ENCODE data around the gene AP2M1.

Gene AP2M1

GRCh38 chr3:184184546-184185230, 10.0 kb downstream of the AP2M1 start:
- no peak for TF ChIP-seq CTCF (IDR thresholded peaks at IDR 0.05; ENCODE audit: extremely low read depth, insufficient read depth, missing control alignments)
- in situ Hi-C loops (cut with MboI; ENCODE audit: low pct_unique_long_range_greater_than_20kb, low sequenced_read_pairs, unreplicated experiment), result no loop called here
- DNase-seq (ENCODE audit: low spot score), result no peak

- in situ Hi-C loops (cut with MboI; ENCODE audit: low pct_unique_long_range_greater_than_20kb, low sequenced_read_pairs, unreplicated experiment), result no loop called here
- peak; percentile 98 for DNase-seq (ENCODE audit: low spot score)
Observed at GRCh38 chr3:184185461-184186183, 11.0 kb downstream of the AP2M1 start.

GRCh38 chr3:184186184-184186901, 11.7 kb downstream of the AP2M1 start, which contains the start of gene ABCF3:
Gene ABCF3, plus strand, starts transcription at chr3:184186199. Its CDS starts 9 bp downstream, at chr3:184186208.
- no peak for DNase-seq (ENCODE audit: low spot score)
- in situ Hi-C loops (cut with MboI; ENCODE audit: low pct_unique_long_range_greater_than_20kb, low sequenced_read_pairs, unreplicated experiment), result no loop called here
- TF ChIP-seq CTCF (IDR thresholded peaks at IDR 0.05; ENCODE audit: extremely low read depth, insufficient read depth, missing control alignments), result no peak

More at GRCh38 chr3:184185461-184186183, 11.0 kb downstream of the AP2M1 start:
- TF ChIP-seq CTCF (IDR thresholded peaks at IDR 0.05; ENCODE audit: extremely low read depth, insufficient read depth, missing control alignments), result no peak

- in situ Hi-C loops (cut with MboI; ENCODE audit: low pct_unique_long_range_greater_than_20kb, low sequenced_read_pairs, unreplicated experiment), result no loop called here
- no peak for DNase-seq (ENCODE audit: low spot score)
- TF ChIP-seq CTCF (IDR thresholded peaks at IDR 0.05; ENCODE audit: extremely low read depth, insufficient read depth, missing control alignments), result no peak
Observed at GRCh38 chr3:184186902-184187207, 12.2 kb downstream of the AP2M1 start.

GRCh38 chr3:184188080-184188479, 13.4 kb downstream of the AP2M1 start:
- no peak for TF ChIP-seq CTCF (IDR thresholded peaks at IDR 0.05; ENCODE audit: extremely low read depth, insufficient read depth, missing control alignments)
- in situ Hi-C loops (cut with MboI; ENCODE audit: low pct_unique_long_range_greater_than_20kb, low sequenced_read_pairs, unreplicated experiment), result no loop called here
- DNase-seq (ENCODE audit: low spot score), result no peak

GRCh38 chr3:184189421-184189820, 14.8 kb downstream of the AP2M1 start:
- no peak for TF ChIP-seq CTCF (IDR thresholded peaks at IDR 0.05; ENCODE audit: extremely low read depth, insufficient read depth, missing control alignments)
- no peak for DNase-seq (ENCODE audit: low spot score)
- in situ Hi-C loops (cut with MboI; ENCODE audit: low pct_unique_long_range_greater_than_20kb, low sequenced_read_pairs, unreplicated experiment), result no loop called here
